GM19438 (cell line): Measurements from ENCODE around the gene KLF4.

ENCODE experiments used
- ATAC-seq: cut with Tn5 transposase; IDR thresholded peaks from one replicate; pipeline ENCODE4 v1.9.1; 2021; ENCODE audit warnings: low read depth; ENCODE audit not compliant: unreplicated experiment

KLF4 gene

GRCh38 chr9:107460153-107461023 is 29.2 kb downstream of the KLF4 start:
- ATAC-seq, result no peak

- no peak for ATAC-seq
Measured at GRCh38 chr9:107455425-107456135, 34.0 kb downstream of the KLF4 start.

GRCh38 chr9:107453479-107453878 is 36.1 kb downstream of the KLF4 start:
- ATAC-seq, result no peak

- no peak for ATAC-seq
Measured at GRCh38 chr9:107447834-107448233, 41.7 kb downstream of the KLF4 start.

- no peak for ATAC-seq
Measured at GRCh38 chr9:107447081-107447480, 42.5 kb downstream of the KLF4 start.

GRCh38 chr9:107446491-107446890 is 43.1 kb downstream of the KLF4 start:
- no peak for ATAC-seq

DNA sequence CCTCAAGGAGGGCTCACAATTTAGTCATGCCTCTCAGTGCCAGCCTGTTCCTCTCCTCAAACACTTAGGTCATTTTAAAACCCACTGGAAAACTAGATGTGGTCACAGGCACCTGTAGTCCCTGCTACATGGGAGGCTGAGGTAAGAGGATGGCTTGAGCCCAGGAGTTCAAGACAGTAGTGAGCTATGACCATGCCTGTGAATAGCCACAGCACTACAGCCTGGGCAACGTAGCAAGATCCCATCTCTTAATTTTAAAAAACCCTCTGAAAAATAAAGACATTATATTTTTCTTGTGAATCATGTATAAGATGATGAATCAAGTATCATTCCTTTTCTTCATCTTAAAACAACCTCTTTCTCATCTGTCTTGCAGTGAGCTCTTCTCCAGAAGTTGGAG is 45.8 kb downstream of the KLF4 start:
- no peak for ATAC-seq

GRCh38 chr9:107439991-107440456 is 49.5 kb downstream of the KLF4 start:
- no peak for ATAC-seq

- no peak for ATAC-seq
Measured at GRCh38 chr9:107438211-107439031, 51.1 kb downstream of the KLF4 start.

GRCh38 chr9:107437716-107438115 is 51.9 kb downstream of the KLF4 start:
- ATAC-seq, result no peak

DNA sequence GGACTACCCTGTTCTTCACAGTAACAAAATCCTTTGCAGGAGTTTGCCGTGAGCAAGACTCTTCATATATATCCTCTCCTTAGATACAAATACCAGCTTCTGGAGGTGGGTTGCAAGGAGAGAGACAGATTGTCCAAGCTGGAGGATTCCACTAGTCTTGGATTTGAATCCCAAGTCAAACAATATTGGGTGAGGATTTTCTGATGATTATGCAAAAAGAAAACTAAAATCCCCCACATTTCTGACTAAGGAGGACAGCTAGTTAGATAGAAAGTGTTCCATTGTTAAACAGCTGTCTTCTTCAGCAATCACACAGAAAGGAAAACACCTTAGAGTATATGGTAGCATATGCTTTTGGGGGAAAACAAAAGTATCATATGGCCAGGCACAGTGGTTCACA is 54.2 kb downstream of the KLF4 start:
- ATAC-seq, result no peak
